ENCODE data around the gene RDH13. TPM values are rescaled to one million over a fixed set of nuclear protein-coding genes. Genes with fewer than 3 reads are reported as not detected.
"Not testable (repeated sequence)": the region's sequence is repeated elsewhere in the genome, so short reads cannot be mapped to it uniquely, and the experiment has no call there.

Gene RDH13
- total RNA-seq, 1 donor from 2014 or later, result 12.9 TPM

DNA sequence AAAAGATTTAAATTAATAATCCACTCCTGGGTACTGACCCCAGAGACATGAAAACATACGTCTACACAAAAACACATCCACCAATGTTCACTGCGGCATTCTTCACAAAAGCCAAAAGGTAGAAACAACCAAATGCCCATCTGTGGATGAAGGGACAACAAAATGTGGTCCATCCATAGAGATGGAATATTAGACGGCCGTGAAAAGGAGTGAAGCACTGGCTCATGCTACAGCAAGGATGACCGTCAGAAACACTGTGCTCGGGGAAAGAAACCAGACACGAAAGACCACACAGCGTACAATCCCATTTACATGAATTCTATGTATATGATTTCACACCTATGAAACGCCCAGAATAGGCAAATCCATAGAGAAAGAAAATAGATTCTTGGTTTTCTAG is 6.1 kb downstream of the RDH13 start:
- DNase-seq (ENCODE audit: low spot score) (no peak), ATAC-seq (no peak)
- intact Hi-C loops (cut with DNase I), result no loop called here

- DNase-seq (ENCODE audit: low spot score), result no peak
- ATAC-seq, result no peak
- intact Hi-C loops (cut with DNase I), result no loop called here
These were observed 9.2 kb downstream of the RDH13 start for GRCh38 chr19:55053735-55054134.

DNA sequence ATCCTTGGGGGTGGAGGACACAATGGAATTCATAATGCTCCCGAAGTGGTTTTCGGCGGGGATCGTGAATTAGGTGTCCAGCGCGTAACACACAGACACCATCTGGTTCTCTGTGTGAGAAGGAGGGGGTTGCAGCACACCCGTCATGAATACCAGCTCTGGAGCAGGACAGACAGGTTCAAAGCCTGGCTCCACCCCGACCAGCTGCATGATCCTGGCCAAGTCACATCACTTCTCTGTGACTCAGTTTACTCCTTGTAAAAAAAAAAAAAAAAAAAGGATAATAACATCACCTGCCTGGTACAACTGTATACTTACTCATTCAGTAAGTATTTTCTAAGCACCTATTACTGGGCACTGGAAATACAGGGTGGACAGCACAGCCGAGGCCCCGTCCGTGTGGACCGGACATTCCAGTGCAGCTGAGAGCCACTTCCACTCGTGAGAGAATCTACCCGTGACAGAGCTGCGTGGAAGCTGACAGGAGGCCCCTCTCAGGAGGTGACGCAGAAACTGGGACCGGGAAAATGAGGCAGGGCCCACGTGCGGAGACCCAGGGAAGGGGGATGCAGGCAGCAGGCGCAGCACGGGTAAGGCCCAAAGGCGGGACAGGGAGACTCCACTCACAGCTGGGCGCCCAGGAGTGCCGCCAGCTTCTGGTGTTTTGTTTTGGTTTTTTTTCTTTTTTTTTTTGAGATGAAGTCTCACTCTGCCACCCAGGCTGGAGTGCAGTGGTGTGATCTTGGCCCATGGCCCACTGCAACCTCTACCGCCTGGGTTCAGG is 12.0 kb downstream of the RDH13 start:
- intact Hi-C loops (cut with DNase I), result no loop called here
- DNase-seq (ENCODE audit: low spot score) (no peak), ATAC-seq (no peak)

DNA sequence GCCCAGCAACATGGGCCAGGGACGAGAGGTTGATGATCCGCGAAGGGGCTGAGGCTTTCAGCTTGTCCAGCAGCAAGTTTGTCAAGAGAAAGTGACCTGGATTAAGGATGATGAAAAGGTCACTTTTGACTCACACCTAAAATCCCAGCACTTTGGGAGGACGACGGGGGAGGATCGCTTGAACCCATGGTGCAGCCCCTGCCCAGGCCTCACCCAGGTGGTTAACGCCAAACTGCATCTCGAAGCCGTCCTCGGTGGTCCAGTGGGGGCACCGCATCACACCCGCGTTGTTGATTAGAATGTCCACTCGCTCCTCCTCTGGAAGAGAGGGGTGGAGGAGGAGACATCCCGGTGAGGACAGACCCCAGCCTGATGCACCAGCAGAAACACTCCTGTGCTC is 14.5 kb downstream of the RDH13 start:
- ATAC-seq (no peak), DNase-seq (ENCODE audit: low spot score) (no peak)
- intact Hi-C loops (cut with DNase I), result no loop called here

DNA sequence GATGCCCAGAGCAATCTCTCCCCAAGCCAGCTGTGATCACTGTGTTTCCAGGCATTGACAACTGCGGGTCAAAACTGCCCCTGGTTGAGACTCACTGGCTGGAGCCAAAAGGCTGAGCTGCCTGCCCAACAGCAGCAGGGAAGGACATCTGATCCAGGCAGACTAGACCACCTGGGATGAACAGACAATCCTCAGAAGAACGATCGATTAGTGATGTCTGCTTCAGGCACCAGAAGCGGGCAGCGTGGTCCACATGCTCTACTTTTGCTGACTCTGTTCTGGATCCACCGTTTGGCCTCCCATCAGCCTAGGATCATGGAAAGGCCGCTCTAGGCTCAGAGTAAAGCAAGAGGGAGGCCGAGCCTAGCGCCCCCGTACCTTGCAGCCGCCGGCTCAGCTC is 15.0 kb downstream of the RDH13 start:
- DNase-seq (ENCODE audit: low spot score) (no peak), ATAC-seq (no peak)
- intact Hi-C loops (cut with DNase I), result no loop called here

- ATAC-seq (no peak), DNase-seq (ENCODE audit: low spot score) (no peak)
- intact Hi-C loops (cut with DNase I), result no loop called here
These were observed 15.8 kb downstream of the RDH13 start for GRCh38 chr19:55046975-55047622.

- intact Hi-C loops (cut with DNase I), result no loop called here
- no peak for ATAC-seq
- no peak for DNase-seq (ENCODE audit: low spot score)
These were observed 17.9 kb downstream of the RDH13 start for GRCh38 chr19:55044771-55045716.

DNA sequence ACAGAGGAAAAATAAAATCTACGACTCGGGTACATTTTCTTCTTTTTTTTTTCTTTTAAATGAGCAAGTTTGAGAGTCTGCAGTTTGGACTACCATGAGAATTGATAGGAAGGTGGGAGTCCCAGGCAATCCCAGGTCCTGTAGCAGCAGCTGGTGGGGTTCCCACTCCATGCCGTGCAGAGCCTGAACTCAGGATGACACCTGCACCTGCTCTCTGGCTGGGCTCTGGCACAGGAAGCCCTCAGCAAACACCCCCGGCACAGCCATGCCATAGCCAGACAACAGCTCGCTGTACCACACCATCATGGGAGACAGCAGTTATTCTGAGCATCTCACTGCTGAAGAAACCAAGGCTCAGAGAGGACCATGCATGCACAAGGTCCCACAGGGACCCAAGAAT is 18.7 kb downstream of the RDH13 start:
- ATAC-seq (no peak), DNase-seq (ENCODE audit: low spot score) (no peak)
- intact Hi-C loops (cut with DNase I), result no loop called here

DNA sequence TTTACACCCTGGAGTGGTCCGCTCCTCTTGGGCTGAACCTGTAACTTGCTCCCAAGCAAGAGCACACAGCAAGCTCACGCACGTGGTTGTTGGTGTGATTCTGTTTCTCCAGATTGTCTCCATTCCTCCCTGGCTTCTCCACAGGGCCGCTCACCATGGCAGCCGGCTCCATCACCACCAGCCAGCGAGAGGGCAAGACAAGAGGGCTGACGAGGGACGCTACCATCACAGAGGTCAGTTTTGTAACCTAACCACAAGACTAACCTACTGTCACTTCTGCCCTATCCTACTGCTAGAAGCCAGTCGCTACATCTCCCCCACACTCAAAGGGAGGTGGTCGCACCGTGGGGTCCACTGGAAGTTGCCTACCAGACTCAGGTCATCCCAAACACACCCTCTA is 20.3 kb downstream of the RDH13 start:
- ATAC-seq (no peak), DNase-seq (ENCODE audit: low spot score) (no peak)
- intact Hi-C loops (cut with DNase I), result no loop called here

- ATAC-seq (no peak), DNase-seq (ENCODE audit: low spot score) (no peak)
- intact Hi-C loops (cut with DNase I), result no loop called here
These were observed 20.6 kb downstream of the RDH13 start for GRCh38 chr19:55042344-55042678.

DNA sequence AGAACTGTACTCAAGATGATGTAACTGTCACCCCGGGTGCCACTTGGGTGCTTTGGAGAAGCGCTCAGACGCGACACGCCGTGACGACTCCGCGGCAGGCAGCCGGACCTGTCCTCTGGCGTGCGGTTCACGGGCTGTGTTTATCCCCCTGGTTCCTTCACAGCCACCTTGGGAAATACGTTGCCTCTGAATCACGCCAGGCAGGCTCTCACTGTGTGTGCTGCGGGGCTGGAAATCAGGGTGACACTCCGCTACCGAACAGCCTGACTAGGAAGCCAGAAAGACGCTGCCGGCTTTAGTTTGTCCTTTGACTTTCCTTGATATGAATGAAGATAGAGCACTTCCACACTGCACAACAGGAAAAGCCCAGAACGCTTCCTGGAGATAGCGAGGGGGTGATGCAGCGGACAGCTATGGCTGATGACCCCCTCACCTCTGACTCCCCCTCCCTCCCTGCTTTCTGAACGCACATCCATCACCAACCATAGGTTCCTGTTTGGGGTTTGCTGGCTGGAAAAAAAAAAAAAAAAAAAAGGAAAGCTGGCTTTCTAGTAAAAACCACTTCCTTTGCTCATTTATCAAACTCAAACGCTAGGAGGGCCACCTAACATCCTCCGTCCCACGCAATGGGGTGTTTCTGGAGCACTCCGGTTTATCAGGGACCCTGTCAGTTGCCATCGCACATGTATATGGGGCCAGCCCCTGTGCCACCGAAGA is 21.2 kb downstream of the RDH13 start:
- intact Hi-C loops (cut with DNase I), result no loop called here
- no peak for ATAC-seq
- DNase-seq (ENCODE audit: low spot score), result no peak

- no peak for DNase-seq (ENCODE audit: low spot score)
- intact Hi-C loops (cut with DNase I), result no loop called here
- ATAC-seq, result no peak
These were observed 21.7 kb downstream of the RDH13 start for GRCh38 chr19:55041244-55041626.

DNA sequence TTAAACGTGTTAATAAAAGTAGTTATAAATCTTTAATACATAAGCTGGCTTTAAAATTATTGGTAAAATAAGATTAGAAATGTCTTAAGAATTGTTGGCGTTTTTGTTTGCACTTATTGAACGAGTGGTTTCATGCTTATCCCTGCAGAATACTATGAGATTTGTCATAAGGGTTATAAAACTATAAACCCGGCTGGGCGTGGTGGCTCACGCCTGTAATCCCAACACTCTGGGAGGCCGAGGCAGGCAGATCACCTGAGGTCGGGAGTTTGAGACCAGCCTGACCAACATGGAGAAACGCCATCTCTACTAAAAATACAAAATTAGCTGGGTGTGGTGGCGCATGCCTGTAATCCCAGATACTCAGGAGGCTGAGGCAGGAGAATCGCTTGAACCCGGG is 22.3 kb downstream of the RDH13 start:
- intact Hi-C loops (cut with DNase I); ATAC-seq; DNase-seq (ENCODE audit: low spot score): not testable (repeated sequence)

DNA sequence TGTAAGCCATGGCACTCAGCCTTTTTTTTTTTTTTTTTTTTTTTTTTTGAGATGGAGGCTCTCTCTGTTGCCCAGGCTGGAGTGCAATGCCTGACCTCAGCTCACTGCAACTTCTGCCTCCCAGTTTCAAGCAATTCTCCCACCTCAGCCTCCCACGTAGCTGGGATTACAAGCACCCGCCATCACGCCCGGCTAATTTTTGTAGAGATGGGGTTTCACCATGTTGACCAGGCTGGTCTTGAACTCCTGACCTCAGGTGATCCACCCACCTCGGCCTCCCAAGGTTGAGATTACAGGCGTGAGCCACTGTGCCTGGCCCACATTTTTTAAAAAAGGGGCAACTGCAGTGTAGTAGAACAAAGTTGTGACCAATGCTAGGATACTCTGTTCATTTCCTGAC is 25.3 kb downstream of the RDH13 start:
- intact Hi-C loops (cut with DNase I); ATAC-seq; DNase-seq (ENCODE audit: low spot score): not testable (repeated sequence)

- ATAC-seq (no peak), DNase-seq (ENCODE audit: low spot score) (no peak)
- intact Hi-C loops (cut with DNase I), result no loop called here
These were observed 26.9 kb downstream of the RDH13 start for GRCh38 chr19:55036058-55036457.

DNA sequence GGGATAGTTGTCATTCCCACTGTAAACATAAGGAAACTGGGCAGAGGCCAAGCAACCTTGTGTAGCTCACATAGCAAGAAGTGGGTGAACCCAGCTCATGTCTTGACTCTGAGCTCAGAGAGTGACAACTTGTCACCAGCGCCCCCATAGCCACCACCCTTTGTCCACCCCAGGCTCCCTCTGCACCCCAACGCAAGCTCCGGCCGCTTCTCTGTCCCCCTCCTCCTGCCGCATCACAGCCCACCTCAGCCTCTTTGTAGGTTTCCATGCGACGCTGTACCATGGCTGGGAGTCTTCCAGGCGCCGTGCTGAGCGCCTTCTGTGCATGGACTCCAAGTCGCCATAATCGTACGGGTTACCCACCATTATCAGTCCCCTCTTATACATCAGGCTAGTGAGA is 28.2 kb downstream of the RDH13 start:
- ATAC-seq (no peak), DNase-seq (ENCODE audit: low spot score) (no peak)
- intact Hi-C loops (cut with DNase I), result no loop called here

DNA sequence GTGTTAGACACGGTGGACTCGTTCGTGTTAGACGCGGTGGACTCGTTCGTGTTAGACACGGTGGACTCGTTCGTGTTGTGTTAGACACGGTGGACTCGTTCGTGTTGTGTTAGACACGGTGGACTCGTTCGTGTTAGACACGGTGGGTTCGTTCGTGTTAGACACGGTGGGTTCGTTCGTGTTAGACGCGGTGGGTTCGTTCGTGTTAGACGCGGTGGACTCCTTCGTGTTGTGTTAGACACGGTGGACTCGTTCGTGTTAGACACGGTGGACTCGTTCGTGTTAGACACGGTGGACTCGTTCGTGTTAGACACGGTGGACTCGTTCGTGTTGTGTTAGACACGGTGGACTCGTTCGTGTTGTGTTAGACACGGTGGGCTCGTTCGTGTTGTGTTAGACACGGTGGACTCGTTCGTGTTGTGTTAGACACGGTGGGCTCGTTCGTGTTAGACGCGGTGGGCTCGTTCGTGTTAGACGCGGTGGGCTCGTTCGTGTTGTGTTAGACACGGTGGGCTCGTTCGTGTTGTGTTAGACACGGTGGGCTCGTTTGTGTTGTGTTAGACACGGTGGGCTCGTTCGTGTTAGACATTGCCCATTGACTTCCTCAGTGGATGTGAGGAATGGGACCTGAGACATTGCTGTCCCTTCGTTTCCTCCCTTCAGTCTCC is 29.8 kb downstream of the RDH13 start:
- DNase-seq (ENCODE audit: low spot score); ATAC-seq; intact Hi-C loops (cut with DNase I): not testable (repeated sequence)

DNA sequence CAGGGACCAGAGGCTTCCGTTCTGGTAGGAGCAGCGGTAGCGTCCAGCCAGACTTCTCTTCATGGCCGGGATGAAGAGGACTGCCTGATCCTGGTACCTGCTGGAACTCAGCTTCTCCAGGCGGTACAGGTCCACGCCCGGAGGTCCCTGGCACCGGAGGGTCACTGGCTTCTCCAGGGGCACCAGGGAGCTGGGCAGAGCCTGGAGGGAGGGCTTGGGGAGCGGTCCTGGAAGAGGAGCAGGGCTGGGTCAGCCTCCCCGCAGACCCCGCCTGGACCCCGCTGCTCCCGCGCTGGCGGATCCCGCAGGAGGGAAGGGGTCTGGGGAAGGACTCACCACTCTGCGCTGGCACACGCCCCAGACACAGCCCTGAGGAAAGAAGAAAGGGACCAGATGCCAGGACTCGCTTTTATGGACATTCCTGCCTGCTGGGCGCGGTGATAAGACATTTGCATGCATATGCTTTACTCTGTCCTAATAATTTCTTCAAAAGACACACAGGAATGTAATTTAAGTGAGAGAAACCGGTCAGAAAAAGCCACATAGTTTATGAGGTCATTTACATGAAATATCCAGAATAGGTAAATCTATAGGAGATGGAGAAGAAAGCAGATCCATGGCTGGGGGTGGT is 30.7 kb downstream of the RDH13 start:
- intact Hi-C loops (cut with DNase I), result no loop called here
- no peak for DNase-seq (ENCODE audit: low spot score)
- no peak for ATAC-seq
